HEK293 (cell line): ENCODE results near the gene SEMA6A.

Experiments used
- CTCF ChIA-PET: fragments of 350-600 bp; formaldehyde crosslinking; extraction: SDS; loops from one replicate; lab custom pipeline; 2021; ENCODE audit warnings: antibody characterized with exemption; lab: Yijun Ruan, JAX
- POLR2A ChIA-PET: fragments of 300-600 bp; formaldehyde crosslinking; extraction: SDS; loops from one replicate; lab custom pipeline; 2020; ENCODE audit warnings: antibody characterized with exemption, inconsistent platforms; lab: Yijun Ruan, JAX
- H3K27ac ChIP-seq: fragments of 200-500 bp; sonication (Bioruptor generic); 2 replicates; pipeline ENCODE4 v1.5.1; 2014; ENCODE audit warnings: low read depth, low read length, control low read depth, inconsistent platforms; ENCODE audit errors: extremely low read depth
- H3K36me3 ChIP-seq, 2 experiments: fragments of 200-500 bp in 1 of 2; sonication (Bioruptor generic) in 1 of 2; 1 replicate in 1 of 2; 2 replicates in 1 of 2; pipeline ENCODE4 v1.5.1; 2014 to 2017; ENCODE audit warnings: inconsistent platforms in 2 of 2, low read length in 2 of 2; ENCODE audit not compliant: control insufficient read depth in 2 of 2, insufficient read depth in 1 of 2
- H3K4me1 ChIP-seq: fragments of 200-500 bp; sonication (Bioruptor generic); 2 replicates; pipeline ENCODE4 v1.5.1; 2014; ENCODE audit warnings: mild to moderate bottlenecking, low read length, inconsistent platforms; ENCODE audit not compliant: control insufficient read depth, insufficient read depth
- H3K4me3 ChIP-seq: 2 replicates; pipeline ENCODE4 v1.5.1; 2011; ENCODE audit warnings: low read depth, mild to moderate bottlenecking, control low read depth, low read length, moderate library complexity
- H3K9me3 ChIP-seq: fragments of 200-500 bp; sonication (Bioruptor generic); 2 replicates; pipeline ENCODE4 v1.5.1; 2014; ENCODE audit warnings: low read depth, low read length, inconsistent platforms; ENCODE audit not compliant: control insufficient read depth, insufficient read depth
- KLF16 ChIP-seq: fragments of 450-650 bp; formaldehyde crosslinking; IDR thresholded peaks from 2 replicates; pipeline ENCODE4 v1.5.1; 2017; ENCODE audit warnings: missing biosample characterization, missing genetic modification characterization
- KLF7 ChIP-seq: fragments of 450-650 bp; formaldehyde crosslinking; IDR thresholded peaks from 2 replicates; pipeline ENCODE4 v1.5.1; 2016; ENCODE audit warnings: missing biosample characterization, missing genetic modification characterization, borderline replicate concordance
- OSR2 ChIP-seq: fragments of 450-650 bp; formaldehyde crosslinking; IDR thresholded peaks from 2 replicates; pipeline ENCODE4 v1.5.1; 2016; ENCODE audit warnings: missing biosample characterization, missing genetic modification characterization
- PRDM10 ChIP-seq: fragments of 450-650 bp; formaldehyde crosslinking; IDR thresholded peaks from 2 replicates; pipeline ENCODE4 v1.5.1; 2016; ENCODE audit warnings: missing biosample characterization, missing genetic modification characterization
- SCRT2 ChIP-seq: fragments of 450-650 bp; formaldehyde crosslinking; IDR thresholded peaks from 2 replicates; pipeline ENCODE4 v1.5.1; 2016; ENCODE audit warnings: missing biosample characterization, missing genetic modification characterization
- TCF7L2 ChIP-seq: IDR thresholded peaks from 2 replicates; pipeline ENCODE4 v1.6.1; 2011; ENCODE audit warnings: low read depth, mild to moderate bottlenecking, inconsistent platforms, low read length, moderate library complexity, borderline replicate concordance
- TSHZ1 ChIP-seq: fragments of 450-650 bp; formaldehyde crosslinking; IDR thresholded peaks from 2 replicates; pipeline ENCODE4 v1.5.1; 2016; ENCODE audit warnings: missing biosample characterization, missing genetic modification characterization, borderline replicate concordance
- ZBTB6 ChIP-seq: fragments of 450-650 bp; formaldehyde crosslinking; IDR thresholded peaks from 2 replicates; pipeline ENCODE4 v1.5.1; 2017; ENCODE audit warnings: missing biosample characterization, missing genetic modification characterization
- ZNF121 ChIP-seq: fragments of 450-650 bp; formaldehyde crosslinking; IDR thresholded peaks from 2 replicates; pipeline ENCODE4 v1.5.1; 2016; ENCODE audit warnings: missing biosample characterization, missing genetic modification characterization
- ZNF16 ChIP-seq: fragments of 450-650 bp; formaldehyde crosslinking; IDR thresholded peaks from 2 replicates; pipeline ENCODE4 v1.5.1; 2016; ENCODE audit warnings: low read depth, missing biosample characterization, missing genetic modification characterization
- ZNF174 ChIP-seq: fragments of 450-650 bp; formaldehyde crosslinking; IDR thresholded peaks from 2 replicates; pipeline ENCODE4 v1.5.0; 2017; ENCODE audit warnings: missing biosample characterization, mild to moderate bottlenecking, missing genetic modification characterization
- ZNF2 ChIP-seq: fragments of 450-650 bp; formaldehyde crosslinking; IDR thresholded peaks from 2 replicates; pipeline ENCODE4 v1.5.1; 2016; ENCODE audit warnings: missing biosample characterization, missing genetic modification characterization
- ZNF26 ChIP-seq: fragments of 450-650 bp; formaldehyde crosslinking; IDR thresholded peaks from 2 replicates; pipeline ENCODE4 v1.5.1; 2016; ENCODE audit warnings: missing biosample characterization, missing genetic modification characterization
- ZNF280C ChIP-seq: fragments of 450-650 bp; formaldehyde crosslinking; IDR thresholded peaks from 2 replicates; pipeline ENCODE4 v1.5.1; 2016; ENCODE audit warnings: missing biosample characterization, missing genetic modification characterization
- ZNF341 ChIP-seq: fragments of 450-650 bp; formaldehyde crosslinking; IDR thresholded peaks from 2 replicates; pipeline ENCODE4; 2016; ENCODE audit warnings: low read depth, missing biosample characterization, missing genetic modification characterization
- ZNF549 ChIP-seq: fragments of 450-650 bp; IDR thresholded peaks from 2 replicates; pipeline ENCODE4 v1.5.1; 2018; ENCODE audit warnings: missing biosample characterization, missing genetic modification characterization, mild to moderate bottlenecking, inconsistent platforms, moderate library complexity
- ZNF560 ChIP-seq: fragments of 450-650 bp; formaldehyde crosslinking; IDR thresholded peaks from 2 replicates; pipeline ENCODE4 v1.5.1; 2017; ENCODE audit warnings: missing biosample characterization, missing genetic modification characterization, borderline replicate concordance
- ZNF707 ChIP-seq: fragments of 450-650 bp; formaldehyde crosslinking; IDR thresholded peaks from 2 replicates; pipeline ENCODE4 v1.5.1; 2016; ENCODE audit warnings: missing biosample characterization, missing genetic modification characterization
- ZNF830 ChIP-seq: fragments of 450-650 bp; IDR thresholded peaks from 2 replicates; pipeline ENCODE4 v1.5.0; 2018; ENCODE audit warnings: missing biosample characterization, missing genetic modification characterization, low read depth, mild to moderate bottlenecking, moderate library complexity

The SEMA6A gene

GRCh38 chr5:116498503-116499048 lies 76.0 kb downstream of the SEMA6A start (continued):
- no peak for TF ChIP-seq ZNF26 (tag by site-specific recombination)

GRCh38 chr5:116497631-116498030 lies 77.0 kb downstream of the SEMA6A start:
- H3K36me3 ChIP-seq: peaks cover 7 to 45% of the 10 kb centered on the region in 2 experiments; a peak in 2 of 3 replicates
- no peaks in the 10 kb centered on the region for H3K9me3 ChIP-seq
- no peak for TF ChIP-seq OSR2 (tag by site-specific recombination)
- TF ChIP-seq, all 188 proteins: peak for 0
- ChIA-PET CTCF (interaction anchor here (0.5 to 1.4 kb wide), 5 partner anchors 18 to 74 kb away, joined by 3 to 4 read pairs (median 3); no protein-coding TSS in a partner anchor), POLR2A (no interaction called here)
- Histone ChIP-seq H3K4me3 (no peak overlapping the region), H3K4me1 (peaks cover 35% of the 10 kb centered on the region), H3K27ac (peak overlapping the region; percentile 62)

- Histone ChIP-seq H3K27ac (no peak overlapping the region), H3K4me3 (no peak overlapping the region), H3K9me3 (no peaks in the 10 kb centered on the region), H3K4me1 (peaks cover 36% of the 10 kb centered on the region), H3K36me3 (peaks cover 0 to 49% of the 10 kb centered on the region in 2 experiments; a peak in 1 of 3 replicates)
- ChIA-PET CTCF (interaction anchor here (0.7 to 0.9 kb wide), 3 partner anchors 24 to 622 kb away, joined by 3 to 4 read pairs (median 3); no protein-coding TSS in a partner anchor), POLR2A (no interaction called here)
- TF ChIP-seq ZBTB6 (tag by site-specific recombination) (no peak), ZNF121 (tag by site-specific recombination) (no peak), ZNF830 (tag by site-specific recombination) (no peak), ZNF16 (tag by site-specific recombination) (no peak), ZNF707 (tag by site-specific recombination) (no peak), ZNF549 (no peak), ZNF174 (tag by site-specific recombination) (no peak), ZNF560 (no peak), ZNF341 (no peak), ZNF280C (tag by site-specific recombination) (no peak), KLF16 (tag by site-specific recombination) (no peak), KLF7 (tag by site-specific recombination) (no peak), ZNF2 (tag by site-specific recombination) (no peak), SCRT2 (no peak), PRDM10 (no peak), TCF7L2 (no peak), TSHZ1 (tag by site-specific recombination) (no peak)
Observed at GRCh38 chr5:116495786-116496357, 78.8 kb downstream of the SEMA6A start.
